BLaER1 treated with 17β-estradiol and CSF1 and Interleukin-3, amounts not matched to agents 10 nM and 100 nM (cell line): ENCODE measurements around the gene CHKB.

Experiments
- H3K27ac ChIP-seq, 11 experiments: shearing (Covaris generic); formaldehyde crosslinking; 2 replicates each; pipeline ENCODE4 v1.8.1; 2022
- H3K27me3 ChIP-seq, 11 experiments: shearing (Covaris generic); formaldehyde crosslinking; 2 replicates each; pipeline ENCODE4 v1.8.1; 2022
- H3K36me3 ChIP-seq, 11 experiments: shearing (Covaris generic); formaldehyde crosslinking; 2 replicates each; pipeline ENCODE4 v1.8.1; 2022
- H3K4me1 ChIP-seq, 10 experiments: shearing (Covaris generic); formaldehyde crosslinking; 2 replicates each; pipeline ENCODE4 v1.8.1; 2022
- H3K4me2 ChIP-seq, 11 experiments: shearing (Covaris generic); formaldehyde crosslinking; 2 replicates each; pipeline ENCODE4 v1.8.1; 2022
- H3K4me3 ChIP-seq, 10 experiments: shearing (Covaris generic); formaldehyde crosslinking; 2 replicates each; pipeline ENCODE4 v1.8.1; 2022
- H3K9ac ChIP-seq, 11 experiments: shearing (Covaris generic); formaldehyde crosslinking; 2 replicates each; pipeline ENCODE4 v1.8.1; 2022
- H3K9me3 ChIP-seq, 11 experiments: shearing (Covaris generic); formaldehyde crosslinking; replicated peaks in 1 of 11; 2 replicates each; pipeline ENCODE4 v1.8.1; 2022
- H4K20me1 ChIP-seq, 11 experiments: shearing (Covaris generic); formaldehyde crosslinking; 2 replicates each; pipeline ENCODE4 v1.8.1; 2022
- Cebpa-rat ChIP-seq, 11 experiments: shearing (Covaris generic); IDR thresholded peaks; 2 replicates each; pipeline ENCODE4 v1.8.1; 2022

The CHKB gene

GRCh38 chr22:50567721-50568252 is 14.9 kb downstream of the CHKB start:
- Histone ChIP-seq H3K27ac (no peak overlapping the region), H3K27me3 (peaks cover 7 to 23% (median 19%) of the 10 kb centered on the region in 11 experiments; a peak in 18 of 22 replicates), H3K4me3 (no peak overlapping the region), H3K9me3 (peaks cover 0 to 4% (median 0%) of the 10 kb centered on the region in 11 experiments; a peak in 2 of 22 replicates), H3K4me1 (peaks cover 8 to 55% (median 50%) of the 10 kb centered on the region in 10 experiments; a peak in 19 of 20 replicates), H3K36me3 (peaks cover 35 to 61% (median 51%) of the 10 kb centered on the region in 11 experiments), H4K20me1 (peaks cover 0 to 45% (median 34%) of the 10 kb centered on the region in 11 experiments; a peak in 14 of 22 replicates), H3K4me2 (no peak overlapping the region), H3K9ac (no peak overlapping the region)
- TF ChIP-seq Cebpa-rat (IDR thresholded peaks at IDR 0.05), result no peak

GRCh38 chr22:50564289-50564688 is 18.4 kb downstream of the CHKB start:
- Histone ChIP-seq H3K27ac (no peak overlapping the region), H4K20me1 (peaks cover 0 to 11% (median 4%) of the 10 kb centered on the region in 11 experiments; a peak in 8 of 22 replicates), H3K4me3 (no peak overlapping the region), H3K4me2 (0 out of 22 replicates have a peak overlapping the region, but pooled peaks of 1 of the 11 experiments have one; percentile 96), H3K9ac (no peak overlapping the region), H3K36me3 (peaks cover 19 to 26% (median 21%) of the 10 kb centered on the region in 11 experiments), H3K4me1 (peaks cover 8 to 20% (median 16%) of the 10 kb centered on the region in 10 experiments; a peak in 18 of 20 replicates), H3K27me3 (peaks cover 7 to 23% (median 19%) of the 10 kb centered on the region in 11 experiments; a peak in 18 of 22 replicates), H3K9me3 (peaks cover 0 to 3% (median 0%) of the 10 kb centered on the region in 11 experiments; a peak in 2 of 22 replicates)
- no peak for TF ChIP-seq Cebpa-rat (IDR thresholded peaks at IDR 0.05)

GRCh38 chr22:50563413-50564160 is 19.1 kb downstream of the CHKB start:
- Histone ChIP-seq H3K4me3 (peak overlapping the region; percentile 49 to 71 (median 58)), H3K4me1 (peaks cover 7 to 13% (median 11%) of the 10 kb centered on the region in 10 experiments; a peak in 18 of 20 replicates), H3K9ac (peak overlapping the region in 9 of 11 experiments; percentile 31 to 72 (median 51); a peak in 14 of 22 replicates), H3K36me3 (peaks cover 11 to 19% (median 14%) of the 10 kb centered on the region in 11 experiments), H4K20me1 (peaks cover 0 to 4% (median 0%) of the 10 kb centered on the region in 11 experiments; a peak in 1 of 22 replicates), H3K4me2 (peak overlapping the region; percentile 83 to 99 (median 94)), H3K27me3 (peaks cover 7 to 23% (median 19%) of the 10 kb centered on the region in 11 experiments; a peak in 18 of 22 replicates), H3K9me3 (no peaks in the 10 kb centered on the region; a peak in 1 of 22 replicates), H3K27ac (peak overlapping the region in 3 of 11 experiments; percentile 0 to 20 (median 13); a peak in 2 of 22 replicates)
- TF ChIP-seq Cebpa-rat (IDR thresholded peaks at IDR 0.05), result no peak

- TF ChIP-seq Cebpa-rat (IDR thresholded peaks at IDR 0.05), result no peak
- peak within 1 kb of the TSS; percentile 83 to 99 (median 94) for H3K4me2 ChIP-seq
- peak within 1 kb of the TSS in 9 of 11 experiments; percentile 31 to 72 (median 51); a peak in 14 of 22 replicates for H3K9ac ChIP-seq
- H3K9me3 ChIP-seq, result no peaks in the 10 kb centered on the region
- peak within 1 kb of the TSS in 3 of 11 experiments; percentile 0 to 20 (median 13); a peak in 2 of 22 replicates for H3K27ac ChIP-seq
- peak within 1 kb of the TSS; percentile 49 to 71 (median 58) for H3K4me3 ChIP-seq
- H3K4me1 ChIP-seq, result peaks cover 7 to 11% (median 9%) of the 10 kb centered on the region in 10 experiments; a peak in 18 of 20 replicates
- H3K36me3 ChIP-seq, result peaks cover 3 to 10% (median 6%) of the 10 kb centered on the region in 11 experiments; a peak in 21 of 22 replicates
- peaks cover 7 to 23% (median 19%) of the 10 kb centered on the region in 11 experiments; a peak in 18 of 22 replicates for H3K27me3 ChIP-seq
- no peaks in the 10 kb centered on the region; a peak in 1 of 22 replicates for H4K20me1 ChIP-seq
Measured at GRCh38 chr22:50562523-50563412, 19.9 kb downstream of the CHKB start, which contains the start of gene SYCE3. TSS of gene SYCE3 (minus strand) at chr22:50562919. CDS start at chr22:50556405, 6,514 bp downstream.

GRCh38 chr22:50561401-50562358 is 21.0 kb downstream of the CHKB start:
- no peak overlapping the region for H3K9ac ChIP-seq
- H3K27ac ChIP-seq, result no peak overlapping the region

GRCh38 chr22:50560034-50560433 is 22.6 kb downstream of the CHKB start:
- Histone ChIP-seq H3K27ac (no peak overlapping the region), H3K36me3 (no peaks in the 10 kb centered on the region), H3K4me3 (no peak overlapping the region), H3K9ac (no peak overlapping the region), H3K27me3 (peaks cover 7 to 22% (median 19%) of the 10 kb centered on the region in 11 experiments; a peak in 18 of 22 replicates), H3K4me2 (no peak overlapping the region), H3K4me1 (peaks cover 7 to 11% (median 9%) of the 10 kb centered on the region in 10 experiments; a peak in 18 of 20 replicates), H4K20me1 (no peaks in the 10 kb centered on the region; a peak in 1 of 22 replicates), H3K9me3 (no peaks in the 10 kb centered on the region)
- no peak for TF ChIP-seq Cebpa-rat (IDR thresholded peaks at IDR 0.05)

More at GRCh38 chr22:50561401-50562358, 21.0 kb downstream of the CHKB start:
- peaks cover 7 to 23% (median 19%) of the 10 kb centered on the region in 11 experiments; a peak in 18 of 22 replicates for H3K27me3 ChIP-seq
- H3K9me3 ChIP-seq, result no peaks in the 10 kb centered on the region
- no peak overlapping the region for H3K4me3 ChIP-seq
- no peaks in the 10 kb centered on the region for H3K36me3 ChIP-seq
- H4K20me1 ChIP-seq, result no peaks in the 10 kb centered on the region; a peak in 1 of 22 replicates
- H3K4me2 ChIP-seq, result no peak overlapping the region
- no peak for TF ChIP-seq Cebpa-rat (IDR thresholded peaks at IDR 0.05)
- peaks cover 7 to 11% (median 9%) of the 10 kb centered on the region in 10 experiments; a peak in 18 of 20 replicates for H3K4me1 ChIP-seq

GRCh38 chr22:50556703-50557102 is 25.9 kb downstream of the CHKB start:
- no peaks in the 10 kb centered on the region for H3K27me3 ChIP-seq
- no peak for TF ChIP-seq Cebpa-rat (IDR thresholded peaks at IDR 0.05)
- H3K9ac ChIP-seq, result no peak overlapping the region
- no peak overlapping the region for H3K4me3 ChIP-seq
- no peaks in the 10 kb centered on the region for H3K9me3 ChIP-seq
- H3K27ac ChIP-seq, result no peak overlapping the region
- H3K4me1 ChIP-seq, result no peaks in the 10 kb centered on the region
- H3K36me3 ChIP-seq, result no peaks in the 10 kb centered on the region
- no peaks in the 10 kb centered on the region; a peak in 1 of 22 replicates for H4K20me1 ChIP-seq
- H3K4me2 ChIP-seq, result no peak overlapping the region
